Mammary epithelial cell (primary cell): Measurements from ENCODE around the gene USP11.

Experiments
- EZH2 ChIP-seq: IDR thresholded peaks from 2 replicates; pipeline ENCODE4 v1.6.1; 2012; ENCODE audit warnings: low read length, inconsistent platforms, borderline replicate concordance
- TF ChIP-seq, protein P1 (sequence below), 2 donors: IDR thresholded peaks in 1 of 2; conservative IDR thresholded peaks in 1 of 2; 2 replicates each; pipeline ENCODE4 v1.5.1; 2011 to 2012; ENCODE audit warnings: inconsistent platforms in 2 of 2, low read length in 2 of 2, mild to moderate bottlenecking in 2 of 2, control low read depth in 1 of 2, low read depth in 1 of 2; ENCODE audit not compliant: insufficient read depth in 1 of 2; ENCODE audit errors: extremely low read depth in 1 of 2

DNA sequence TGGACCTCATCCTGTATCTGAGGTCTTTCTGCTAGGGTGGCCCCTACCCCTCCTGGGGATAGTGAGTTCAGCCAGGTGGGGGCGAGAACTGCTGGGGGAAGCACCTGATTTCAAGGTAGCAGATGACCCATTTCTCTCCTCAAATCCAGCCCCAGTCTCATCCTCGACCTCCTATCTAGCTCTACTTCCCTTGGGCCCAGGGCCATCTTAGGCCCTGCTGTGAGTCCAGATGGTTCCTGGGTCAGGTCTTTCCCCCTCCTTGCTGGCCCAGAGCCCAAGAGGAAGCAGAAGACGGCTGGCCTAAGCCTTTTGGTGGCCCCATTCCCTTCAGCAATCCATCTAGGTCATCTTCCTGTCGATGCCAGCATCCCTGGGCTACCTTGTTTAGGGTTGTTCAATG is 11.1 kb upstream of the USP11 start:
- no peak for TF ChIP-seq EZH2
- TF ChIP-seq, protein P1, sequence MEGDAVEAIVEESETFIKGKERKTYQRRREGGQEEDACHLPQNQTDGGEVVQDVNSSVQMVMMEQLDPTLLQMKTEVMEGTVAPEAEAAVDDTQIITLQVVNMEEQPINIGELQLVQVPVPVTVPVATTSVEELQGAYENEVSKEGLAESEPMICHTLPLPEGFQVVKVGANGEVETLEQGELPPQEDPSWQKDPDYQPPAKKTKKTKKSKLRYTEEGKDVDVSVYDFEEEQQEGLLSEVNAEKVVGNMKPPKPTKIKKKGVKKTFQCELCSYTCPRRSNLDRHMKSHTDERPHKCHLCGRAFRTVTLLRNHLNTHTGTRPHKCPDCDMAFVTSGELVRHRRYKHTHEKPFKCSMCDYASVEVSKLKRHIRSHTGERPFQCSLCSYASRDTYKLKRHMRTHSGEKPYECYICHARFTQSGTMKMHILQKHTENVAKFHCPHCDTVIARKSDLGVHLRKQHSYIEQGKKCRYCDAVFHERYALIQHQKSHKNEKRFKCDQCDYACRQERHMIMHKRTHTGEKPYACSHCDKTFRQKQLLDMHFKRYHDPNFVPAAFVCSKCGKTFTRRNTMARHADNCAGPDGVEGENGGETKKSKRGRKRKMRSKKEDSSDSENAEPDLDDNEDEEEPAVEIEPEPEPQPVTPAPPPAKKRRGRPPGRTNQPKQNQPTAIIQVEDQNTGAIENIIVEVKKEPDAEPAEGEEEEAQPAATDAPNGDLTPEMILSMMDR (conservative IDR thresholded peaks at IDR 0.05 in 1 of 2, IDR thresholded peaks at IDR 0.05 in 1 of 2; ENCODE audit: extremely low read depth in 1 of 2, insufficient read depth in 1 of 2, low read depth in 1 of 2, low read length in 2 of 2): no peak
